ENCODE data around the gene RIMS3.
"Not testable (repeated sequence)": the region's sequence is repeated elsewhere in the genome, so short reads cannot be mapped to it uniquely, and the experiment has no call there.

Gene RIMS3

GRCh38 chr1:40665335-40666171, at the start of gene RIMS3:
RIMS3 (minus strand) TSS chr1:40665682; CDS start chr1:40641925, 23,757 bp downstream.
- in situ Hi-C loops (cut with MboI; ENCODE audit: low sequenced_read_pairs): no loop called here

- in situ Hi-C loops (cut with MboI; ENCODE audit: low sequenced_read_pairs): no loop called here
Observed at GRCh38 chr1:40712997-40713396, 47.5 kb upstream of the RIMS3 start.

DNA sequence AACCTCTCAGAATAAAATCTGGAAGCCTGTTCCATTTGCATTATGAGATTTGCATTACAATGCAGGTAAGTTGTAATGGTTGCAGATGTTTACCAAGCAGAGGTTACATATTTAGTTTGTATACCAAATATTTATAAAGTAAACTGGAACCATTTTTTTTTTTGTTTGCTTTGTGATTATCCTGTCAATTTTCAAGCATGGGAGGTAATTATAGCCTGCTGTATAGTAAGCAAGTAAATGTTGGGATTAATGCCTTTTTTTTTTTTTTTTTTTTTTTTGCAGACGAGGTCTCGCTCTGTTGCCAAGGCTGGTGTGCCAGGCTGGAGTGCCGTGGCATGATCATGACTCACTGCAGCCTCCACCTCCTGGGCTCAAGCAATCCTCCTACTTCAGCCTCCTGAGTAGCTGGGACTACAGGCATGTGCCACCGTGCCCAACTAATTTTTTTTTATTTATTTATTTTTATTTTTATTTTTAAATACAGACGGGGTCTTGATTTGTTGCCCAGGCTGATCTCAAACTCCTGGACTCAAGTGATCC, 47.0 kb upstream of the RIMS3 start:
- in situ Hi-C loops (cut with MboI; ENCODE audit: low sequenced_read_pairs): no loop called here

- in situ Hi-C loops (cut with MboI; ENCODE audit: low sequenced_read_pairs): no loop called here
Observed at GRCh38 chr1:40711465-40712404, 46.3 kb upstream of the RIMS3 start.

DNA sequence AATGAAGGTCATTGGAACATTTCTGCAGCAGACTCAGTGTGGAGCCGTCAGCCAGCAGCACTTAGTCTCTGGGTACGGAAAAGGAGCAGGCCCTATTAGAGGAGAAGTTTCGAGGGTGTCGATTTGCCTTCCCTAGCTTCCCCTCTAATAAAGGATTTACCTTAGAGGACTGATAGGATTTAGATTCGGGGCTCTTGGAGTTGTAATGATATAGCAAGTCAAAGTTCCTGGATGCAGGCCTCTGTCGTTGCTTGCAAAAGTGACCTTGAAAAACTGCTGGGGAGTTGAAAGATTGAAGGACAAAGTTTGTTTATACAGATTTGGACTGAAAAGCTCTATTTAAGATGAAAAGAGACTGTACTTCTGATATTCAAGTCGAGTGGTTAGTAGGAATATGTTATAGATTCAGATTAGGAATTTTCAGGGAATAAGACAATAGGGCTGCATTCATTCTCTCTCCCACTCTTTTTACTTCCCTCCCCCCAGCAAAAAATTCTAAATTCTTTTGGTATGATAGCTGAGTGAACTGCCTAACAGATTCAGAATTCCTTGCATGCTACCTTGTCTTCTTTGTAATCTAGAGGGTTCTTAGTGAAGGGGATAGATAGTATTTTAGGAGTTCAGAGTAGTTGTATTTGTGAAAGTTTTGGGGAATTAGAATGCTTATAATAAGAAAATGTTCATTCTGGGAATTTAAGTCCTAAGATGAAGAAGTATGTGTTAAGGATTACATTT, 45.3 kb upstream of the RIMS3 start:
- in situ Hi-C loops (cut with MboI; ENCODE audit: low sequenced_read_pairs): no loop called here

- in situ Hi-C loops (cut with MboI; ENCODE audit: low sequenced_read_pairs): no loop called here
Observed at GRCh38 chr1:40709802-40710278, 44.4 kb upstream of the RIMS3 start.

DNA sequence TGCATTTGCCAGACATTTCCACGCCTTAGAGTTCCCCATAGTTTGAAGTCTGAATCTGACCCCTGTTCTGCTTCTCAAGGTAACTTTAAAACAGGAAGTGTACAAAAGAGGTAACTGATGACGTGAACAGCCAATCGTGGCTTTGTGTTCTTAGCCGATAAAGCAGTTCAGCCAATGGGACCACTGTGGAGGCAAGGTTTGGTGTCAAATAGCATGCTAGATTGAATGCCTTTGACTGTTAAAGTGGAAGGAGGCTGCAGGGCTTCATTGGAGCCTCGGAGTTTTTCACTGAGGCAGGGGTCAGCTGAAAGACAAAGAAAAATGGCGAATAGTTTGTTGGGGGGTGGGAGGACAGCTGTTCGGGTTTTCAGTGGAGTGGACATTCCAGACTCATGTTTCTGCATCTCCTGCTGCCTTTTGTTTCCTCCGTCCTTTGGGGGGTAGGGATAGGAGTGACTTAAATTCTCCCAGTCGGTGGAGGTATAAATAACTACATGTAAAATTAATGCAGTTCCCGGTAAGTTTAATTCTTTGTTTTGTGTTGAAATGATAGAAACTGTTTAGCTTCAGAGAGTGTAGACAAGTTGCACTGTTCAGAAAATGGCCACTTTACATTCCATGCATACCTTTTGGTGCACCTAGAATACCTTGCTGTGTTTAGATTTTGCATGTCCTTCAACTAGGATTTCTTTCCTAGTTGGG, 43.8 kb upstream of the RIMS3 start:
- in situ Hi-C loops (cut with MboI; ENCODE audit: low sequenced_read_pairs): no loop called here

DNA sequence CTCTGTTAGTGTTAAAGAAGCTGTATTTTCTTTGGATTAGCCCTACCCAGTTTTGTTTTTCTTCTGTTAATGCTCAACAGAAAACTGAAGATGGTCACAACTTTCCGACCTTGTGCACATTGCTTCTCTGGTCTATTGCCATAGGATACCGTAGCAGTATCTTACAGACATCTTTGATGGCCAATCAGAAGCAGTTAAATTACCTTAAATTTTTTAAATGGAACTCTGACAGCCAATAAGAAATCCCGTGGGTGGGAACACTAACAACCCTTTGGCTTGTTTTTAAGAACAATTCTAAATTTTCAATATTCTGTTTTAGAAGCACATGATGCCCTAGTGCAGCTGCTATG, 43.2 kb upstream of the RIMS3 start:
- in situ Hi-C loops (cut with MboI; ENCODE audit: low sequenced_read_pairs): no loop called here

GRCh38 chr1:40706626-40707025, 41.1 kb upstream of the RIMS3 start:
- in situ Hi-C loops (cut with MboI; ENCODE audit: low sequenced_read_pairs): no loop called here

DNA sequence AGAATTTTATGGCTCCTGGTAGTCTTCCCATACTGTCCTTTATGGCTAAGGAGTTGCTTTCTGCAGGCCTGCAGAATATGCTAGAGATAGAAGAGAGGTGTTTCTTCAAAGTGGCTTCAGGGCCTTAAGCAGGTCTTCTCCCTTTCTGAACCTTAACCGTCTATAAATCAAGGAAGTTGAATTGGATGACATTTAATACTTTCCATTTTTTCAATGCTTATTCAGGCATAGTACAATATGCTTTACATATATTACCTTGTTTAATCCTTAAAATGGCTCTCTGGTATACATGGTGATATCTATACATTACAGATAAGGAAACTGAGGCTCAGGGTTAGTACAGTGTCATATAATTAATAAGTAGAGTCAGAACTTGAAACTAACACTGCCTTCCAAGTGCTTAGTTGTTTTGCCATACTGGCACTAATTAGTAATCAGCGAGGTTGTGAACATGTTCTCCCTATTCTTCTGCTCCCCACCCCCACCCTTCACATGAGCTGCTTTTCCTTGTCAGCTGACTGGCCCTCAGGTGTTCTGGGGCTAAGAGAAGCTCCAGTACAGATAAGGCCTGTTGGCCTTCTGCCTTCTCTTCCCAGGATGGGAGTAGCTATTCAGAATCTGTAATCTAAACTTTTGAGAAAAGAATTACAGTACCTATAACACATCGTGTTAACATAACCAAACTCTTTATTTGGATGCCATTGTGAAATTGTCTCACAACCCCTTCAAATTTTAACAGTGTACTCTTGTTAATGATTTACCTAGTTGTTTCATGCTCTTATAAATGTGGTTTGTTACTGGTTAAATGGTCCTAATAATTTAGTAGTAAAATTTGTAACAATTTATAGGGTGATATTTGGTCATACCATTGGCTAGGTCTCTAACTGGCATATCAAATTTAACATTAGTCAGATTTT, 39.6 kb upstream of the RIMS3 start:
- in situ Hi-C loops (cut with MboI; ENCODE audit: low sequenced_read_pairs): no loop called here

- in situ Hi-C loops (cut with MboI; ENCODE audit: low sequenced_read_pairs): no loop called here
Observed at GRCh38 chr1:40703316-40703715, 37.8 kb upstream of the RIMS3 start.

- in situ Hi-C loops (cut with MboI; ENCODE audit: low sequenced_read_pairs): not testable (repeated sequence)
Observed at GRCh38 chr1:40702810-40703209, 37.3 kb upstream of the RIMS3 start.

- in situ Hi-C loops (cut with MboI; ENCODE audit: low sequenced_read_pairs): no loop called here
Observed at GRCh38 chr1:40701684-40702083, 36.2 kb upstream of the RIMS3 start.

- in situ Hi-C loops (cut with MboI; ENCODE audit: low sequenced_read_pairs): no loop called here
Observed at GRCh38 chr1:40699787-40700186, 34.3 kb upstream of the RIMS3 start.

- in situ Hi-C loops (cut with MboI; ENCODE audit: low sequenced_read_pairs): no loop called here
Observed at GRCh38 chr1:40697436-40697835, 32.0 kb upstream of the RIMS3 start.

DNA sequence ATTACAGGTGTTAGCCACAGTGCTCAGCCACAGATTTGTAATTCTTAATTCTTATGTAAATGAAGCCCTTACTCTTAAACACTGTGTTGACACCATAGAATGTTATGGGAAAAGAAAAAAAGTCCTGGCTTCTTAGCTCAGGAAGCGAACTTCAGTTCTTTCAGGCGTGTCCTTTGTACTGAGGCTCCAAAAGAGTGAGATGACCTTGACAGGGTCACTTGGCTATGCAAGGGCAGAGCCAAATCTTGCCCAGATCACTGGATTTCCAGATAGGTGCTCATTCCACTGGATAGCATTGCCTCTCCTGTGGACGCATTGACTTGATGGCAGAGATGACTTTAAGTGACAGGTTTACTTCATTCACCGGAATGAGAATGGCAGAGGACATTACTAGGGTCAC, 30.8 kb upstream of the RIMS3 start:
- in situ Hi-C loops (cut with MboI; ENCODE audit: low sequenced_read_pairs): no loop called here

DNA sequence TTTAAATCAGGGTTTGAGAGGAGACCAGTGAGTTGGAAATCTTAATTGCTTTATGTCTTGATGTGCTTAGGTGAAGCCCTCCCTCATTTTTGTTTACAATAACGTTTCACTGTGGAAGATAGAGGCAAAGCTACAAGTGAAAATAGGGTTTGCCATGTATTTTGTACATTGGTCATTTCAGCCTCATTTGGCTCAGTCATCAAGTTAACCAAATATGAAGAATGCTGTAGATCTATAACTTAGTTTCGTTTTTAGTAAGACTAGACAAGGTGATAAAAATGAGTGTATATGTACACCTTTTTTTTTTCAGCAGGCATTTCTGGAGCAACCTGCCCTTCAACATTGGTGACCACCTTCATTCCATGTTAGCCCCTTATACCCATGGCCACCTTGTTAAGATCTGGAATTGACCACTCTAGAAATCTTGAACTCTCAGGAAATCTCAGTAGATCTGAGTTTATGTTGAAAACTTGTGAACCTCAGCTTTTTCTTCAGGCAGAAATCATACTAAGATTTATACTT, 28.9 kb upstream of the RIMS3 start:
- in situ Hi-C loops (cut with MboI; ENCODE audit: low sequenced_read_pairs): no loop called here

DNA sequence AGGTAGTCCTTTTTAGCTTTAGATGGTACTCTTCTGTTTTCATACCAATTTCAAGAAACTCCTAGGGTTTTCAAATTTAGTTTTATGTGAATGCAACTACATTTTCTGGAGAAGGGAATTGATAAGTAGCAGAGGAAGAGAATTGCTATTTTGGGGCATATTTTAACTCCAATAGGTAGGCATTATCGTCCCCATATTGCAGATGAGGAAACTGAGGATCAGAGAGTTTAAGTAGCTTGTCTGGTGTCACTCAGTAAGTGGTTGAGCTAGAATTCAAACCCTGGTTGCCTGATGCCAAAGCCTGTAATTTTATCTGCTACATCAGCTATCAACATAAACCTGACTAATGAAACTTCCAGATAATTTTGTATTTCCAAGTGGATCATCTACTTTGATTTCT, 27.9 kb upstream of the RIMS3 start:
- in situ Hi-C loops (cut with MboI; ENCODE audit: low sequenced_read_pairs): no loop called here

- in situ Hi-C loops (cut with MboI; ENCODE audit: low sequenced_read_pairs): no loop called here
Observed at GRCh38 chr1:40692429-40692895, 27.0 kb upstream of the RIMS3 start.
